SU-DHL-6 (cell line): ENCODE results near the gene PRKN.

ENCODE experiments used
- H2AFZ ChIP-seq: fragments of 200-600 bp; sonication (generic); 2 replicates; pipeline ENCODE4 v1.6.1; 2014; ENCODE audit warnings: low read depth, mild to moderate bottlenecking, moderate library complexity, mixed read lengths, antibody characterized with exemption, low read length; ENCODE audit not compliant: severe bottlenecking
- H3F3A ChIP-seq: fragments of 200-600 bp; shearing (Covaris generic); 2 replicates; pipeline ENCODE4 v1.6.0; 2016; ENCODE audit warnings: antibody characterized with exemption, mild to moderate bottlenecking; ENCODE audit not compliant: insufficient read depth
- H3K27ac ChIP-seq: fragments of 200-600 bp; sonication (generic); 2 replicates; pipeline ENCODE4 v1.5.1; 2016; ENCODE audit warnings: low read depth, mild to moderate bottlenecking, low read length, moderate library complexity, mixed read lengths
- H3K27me3 ChIP-seq: fragments of 200-600 bp; sonication (generic), shearing (Covaris generic); 2 replicates; pipeline ENCODE4 v1.6.0; 2014; ENCODE audit warnings: mild to moderate bottlenecking, low read length
- H3K36me3 ChIP-seq: fragments of 200-600 bp; sonication (generic); 2 replicates; pipeline ENCODE4 v1.6.1; 2014; ENCODE audit warnings: mild to moderate bottlenecking, low read length, mixed read lengths
- H3K4me2 ChIP-seq: fragments of 300-600, 200-600 bp; shearing (Covaris generic), sonication (generic); 2 replicates; pipeline ENCODE4 v1.6.0; 2014; ENCODE audit warnings: low read length, low read depth, mild to moderate bottlenecking; ENCODE audit not compliant: poor library complexity, severe bottlenecking
- H3K4me3 ChIP-seq: fragments of 200-600 bp; sonication (generic); 2 replicates; pipeline ENCODE4 v1.5.1; 2014; ENCODE audit warnings: antibody characterized with exemption, low read length, mild to moderate bottlenecking, mixed read lengths; ENCODE audit not compliant: insufficient read depth, poor library complexity, severe bottlenecking
- H3K79me2 ChIP-seq: fragments of 200-600 bp; sonication (generic); 2 replicates; pipeline ENCODE4 v1.6.1; 2014; ENCODE audit warnings: mild to moderate bottlenecking, low read length, moderate library complexity; ENCODE audit not compliant: insufficient read depth
- H3K9ac ChIP-seq: fragments of 200-600 bp; sonication (generic); 2 replicates; pipeline ENCODE4 v1.7.0; 2014; ENCODE audit warnings: mild to moderate bottlenecking, low read length
- H3K9me2 ChIP-seq: fragments of 200-600 bp; sonication (generic); replicated peaks from 2 replicates; pipeline ENCODE4 v1.6.1; 2014; ENCODE audit warnings: low read length; ENCODE audit not compliant: insufficient read depth
- H3K9me3 ChIP-seq: fragments of 200-600 bp; sonication (generic); 2 replicates; pipeline ENCODE4 v1.6.1; 2014; ENCODE audit warnings: low read length, mixed read lengths; ENCODE audit not compliant: insufficient read depth
- H4K20me1 ChIP-seq: fragments of 200-600 bp; sonication (generic); 2 replicates; pipeline ENCODE4 v1.6.1; 2014; ENCODE audit warnings: low read depth, mild to moderate bottlenecking, antibody characterized with exemption, low read length, moderate library complexity, mixed read lengths
- CTCF ChIP-seq: fragments of 200-600 bp; sonication (generic); IDR thresholded peaks from one replicate; pipeline ENCODE4 v1.5.1; 2017; ENCODE audit warnings: antibody characterized with exemption, mild to moderate bottlenecking, low read length, moderate library complexity; ENCODE audit not compliant: insufficient read depth, poor library complexity, severe bottlenecking
- EZH2phosphoT487 ChIP-seq: fragments of 200-600 bp; sonication (generic), shearing (Covaris generic); conservative IDR thresholded peaks from 2 replicates; pipeline ENCODE4 v1.6.1; 2018; ENCODE audit warnings: mild to moderate bottlenecking, antibody characterized with exemption, low read length, moderate library complexity, mixed read lengths

Gene PRKN

GRCh38 chr6:161308075-161308655 is 1419.4 kb downstream of the PRKN start:
- Histone ChIP-seq H3K36me3 (no peaks in the 10 kb centered on the region), H3K9me2 (no peaks in the 10 kb centered on the region), H4K20me1 (no peaks in the 10 kb centered on the region), H2AFZ (no peak overlapping the region), H3K9me3 (no peaks in the 10 kb centered on the region), H3K79me2 (no peaks in the 10 kb centered on the region), H3K27me3 (no peaks in the 10 kb centered on the region), H3K4me3 (no peak overlapping the region), H3K27ac (no peak overlapping the region), H3K4me2 (no peak overlapping the region), H3F3A (no peaks in the 10 kb centered on the region), H3K9ac (no peak overlapping the region)
- TF ChIP-seq EZH2phosphoT487 (no peak), CTCF (no peak)

- Histone ChIP-seq H3K4me3 (no peak overlapping the region), H3K9me2 (no peaks in the 10 kb centered on the region), H3K36me3 (no peaks in the 10 kb centered on the region), H4K20me1 (no peaks in the 10 kb centered on the region), H3K9me3 (no peaks in the 10 kb centered on the region), H3K4me2 (no peak overlapping the region), H2AFZ (no peak overlapping the region), H3K9ac (no peak overlapping the region), H3K27me3 (no peaks in the 10 kb centered on the region), H3K27ac (no peak overlapping the region), H3F3A (no peaks in the 10 kb centered on the region), H3K79me2 (no peaks in the 10 kb centered on the region)
- no peak for TF ChIP-seq EZH2phosphoT487
- TF ChIP-seq CTCF, result no peak
Observed at GRCh38 chr6:161305860-161306259, 1421.7 kb downstream of the PRKN start.

GRCh38 chr6:161303628-161304340 is 1423.8 kb downstream of the PRKN start:
- no peak for TF ChIP-seq CTCF
- no peak for TF ChIP-seq EZH2phosphoT487
- no peak overlapping the region for H2AFZ ChIP-seq

More at GRCh38 chr6:161303628-161304340, 1423.8 kb downstream of the PRKN start:
- H3K4me2 ChIP-seq, result no peak overlapping the region
- H3K79me2 ChIP-seq, result no peaks in the 10 kb centered on the region
- no peaks in the 10 kb centered on the region for H3K9me3 ChIP-seq
- H4K20me1 ChIP-seq, result no peaks in the 10 kb centered on the region
- H3K9ac ChIP-seq, result no peak overlapping the region
- H3F3A ChIP-seq, result no peaks in the 10 kb centered on the region
- H3K36me3 ChIP-seq, result no peaks in the 10 kb centered on the region
- no peaks in the 10 kb centered on the region for H3K9me2 ChIP-seq
- H3K27ac ChIP-seq, result no peak overlapping the region
- no peak overlapping the region for H3K4me3 ChIP-seq
- no peaks in the 10 kb centered on the region for H3K27me3 ChIP-seq
